ACHN (cell line): Measurements from ENCODE around the gene ARHGAP32.
"Not testable (repeated sequence)": the region's sequence is repeated elsewhere in the genome, so short reads cannot be mapped to it uniquely, and the experiment has no call there.

Source experiments
- DNase-seq: peaks from one replicate; pipeline ENCODE4 v3.0.0-alpha.2; 2015
- in situ Hi-C: cut with HindIII; loops from 2 replicates; pipeline ENCODE4 v1.10.0; 2017; ENCODE audit warnings: low sequenced_read_pairs, low pct_ligation_motif_present, low pct_unique_long_range_greater_than_20kb

Gene ARHGAP32

DNA sequence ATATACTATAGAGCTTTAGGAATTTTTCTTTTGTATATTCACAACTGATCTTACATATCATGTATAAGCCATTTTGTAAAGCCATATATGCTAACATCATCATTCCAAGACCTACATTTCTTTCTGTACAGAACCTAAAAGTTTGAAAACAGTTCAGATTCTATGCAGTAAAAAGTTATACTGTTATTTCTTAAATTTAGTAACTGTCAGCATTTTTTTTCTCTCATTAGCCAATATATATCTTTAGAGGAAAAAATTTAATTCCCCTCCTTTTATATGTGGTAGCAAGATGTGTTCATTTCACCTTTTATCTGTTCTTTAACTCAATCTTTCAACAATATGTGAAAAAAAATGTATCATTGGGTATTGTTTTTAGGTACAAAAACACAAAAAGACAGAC is 129.0 kb downstream of the ARHGAP32 start:
- in situ Hi-C loops = no loop called here
- DNase-seq = no peak

- in situ Hi-C loops = no loop called here
- peak; percentile 62 for DNase-seq
Measured at GRCh38 chr11:129061492-129062230, 130.5 kb downstream of the ARHGAP32 start.

DNA sequence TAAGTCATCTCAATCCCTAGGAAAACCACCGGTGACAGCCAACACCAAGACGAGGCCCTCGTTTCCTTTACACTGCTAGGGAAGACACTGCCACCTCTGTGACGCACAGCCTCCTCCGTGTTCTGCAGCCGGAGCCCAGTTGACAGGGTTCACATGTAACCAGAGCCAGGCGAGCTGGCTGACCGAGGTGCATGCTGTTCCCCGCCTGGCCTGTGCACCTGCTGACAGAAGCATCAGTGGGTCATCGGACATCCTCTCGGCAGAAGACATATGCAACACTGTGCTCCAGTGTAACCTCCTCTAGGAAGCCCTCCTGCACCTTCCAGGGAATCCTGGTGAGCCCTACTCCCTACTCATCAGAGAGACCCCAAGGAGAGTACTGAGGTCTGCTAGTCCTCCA is 135.2 kb downstream of the ARHGAP32 start:
- in situ Hi-C loops = no loop called here

DNA sequence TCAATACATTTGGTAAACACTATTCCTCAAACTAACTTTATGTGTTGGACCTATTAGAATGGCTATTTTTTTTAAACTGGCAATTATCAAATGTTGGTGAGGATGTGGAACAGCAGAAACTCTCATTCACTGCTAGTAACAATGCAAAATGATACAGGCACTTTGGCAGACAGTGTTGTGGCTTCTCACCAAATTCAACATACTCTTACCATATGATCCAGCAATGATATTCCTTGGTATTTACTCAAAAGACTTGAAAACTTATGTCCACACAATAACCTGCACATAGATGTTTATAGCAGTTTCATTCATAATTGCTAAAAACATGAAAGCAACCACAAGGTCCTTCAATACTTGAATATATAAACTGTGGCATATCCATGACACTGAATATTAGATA is 136.9 kb downstream of the ARHGAP32 start:
- DNase-seq = no peak
- in situ Hi-C loops = no loop called here

More for the DNA sequence above, 135.2 kb downstream of the ARHGAP32 start:
- DNase-seq = no peak

- in situ Hi-C loops = no loop called here
- DNase-seq = no peak
Measured at GRCh38 chr11:129048911-129049310, 143.2 kb downstream of the ARHGAP32 start.

DNA sequence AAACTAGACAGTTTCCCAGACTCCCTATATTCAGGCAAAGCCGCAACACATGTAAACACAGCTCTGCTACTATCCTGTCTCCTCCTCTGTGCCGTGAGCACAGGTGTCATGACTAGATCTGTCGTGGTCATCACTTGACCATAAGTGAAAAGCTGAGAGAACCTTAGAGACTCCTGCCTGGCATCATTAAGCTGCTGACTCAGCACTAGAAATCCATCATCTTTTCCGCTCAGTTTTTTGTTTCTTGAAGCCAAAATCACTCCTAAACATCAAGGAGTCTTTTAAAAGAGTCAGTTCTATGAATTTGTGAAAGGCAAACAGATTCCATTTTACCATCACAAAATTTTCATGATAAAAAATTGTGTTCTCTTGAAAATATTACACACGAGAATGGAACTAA is 147.0 kb downstream of the ARHGAP32 start:
- in situ Hi-C loops = no loop called here
- no peak for DNase-seq

DNA sequence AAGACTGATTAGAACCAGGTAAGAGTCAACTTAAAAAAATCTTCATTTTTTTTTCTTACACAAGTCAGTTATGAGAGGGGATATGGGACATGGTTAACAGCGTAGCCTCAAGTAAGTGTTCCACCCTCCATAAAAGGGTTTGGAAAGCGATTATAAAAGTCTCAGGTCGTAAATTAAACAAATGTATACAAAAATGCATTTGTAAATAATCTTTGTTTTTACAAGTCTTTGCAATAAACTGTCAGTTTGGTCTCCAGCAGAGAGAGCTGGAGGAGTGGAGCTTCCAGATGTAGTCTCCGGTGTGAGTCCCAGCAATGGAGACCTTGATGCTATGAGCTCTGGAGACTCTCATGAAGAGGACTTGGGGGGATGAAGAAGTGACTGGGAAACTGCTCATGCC is 149.6 kb downstream of the ARHGAP32 start:
- in situ Hi-C loops = no loop called here

GRCh38 chr11:129041611-129042018 is 150.5 kb downstream of the ARHGAP32 start:
- in situ Hi-C loops = no loop called here
- no peak for DNase-seq

More for the DNA sequence above, 149.6 kb downstream of the ARHGAP32 start:
- DNase-seq = no peak

DNA sequence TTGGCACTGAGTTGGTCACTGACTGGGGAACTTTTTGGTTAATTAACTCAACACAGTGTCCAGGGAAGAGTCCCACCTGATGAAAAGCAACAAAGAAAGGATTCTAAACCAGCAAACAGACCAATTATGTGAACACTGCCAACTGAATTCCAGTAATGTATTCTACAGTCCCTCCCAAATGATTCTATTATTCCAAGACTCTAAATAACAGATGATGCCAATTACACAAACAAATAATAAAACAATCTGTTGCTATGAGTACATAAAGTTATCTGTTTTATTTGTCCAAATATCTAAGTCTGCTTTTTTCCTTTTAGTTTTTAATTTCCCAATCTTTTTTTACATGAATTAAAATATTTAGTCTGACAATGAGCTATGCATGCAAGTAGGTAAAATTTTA is 151.2 kb downstream of the ARHGAP32 start:
- no peak for DNase-seq
- in situ Hi-C loops = no loop called here

- DNase-seq = no peak
- in situ Hi-C loops = no loop called here
Measured at GRCh38 chr11:129035244-129035643, 156.9 kb downstream of the ARHGAP32 start.

DNA sequence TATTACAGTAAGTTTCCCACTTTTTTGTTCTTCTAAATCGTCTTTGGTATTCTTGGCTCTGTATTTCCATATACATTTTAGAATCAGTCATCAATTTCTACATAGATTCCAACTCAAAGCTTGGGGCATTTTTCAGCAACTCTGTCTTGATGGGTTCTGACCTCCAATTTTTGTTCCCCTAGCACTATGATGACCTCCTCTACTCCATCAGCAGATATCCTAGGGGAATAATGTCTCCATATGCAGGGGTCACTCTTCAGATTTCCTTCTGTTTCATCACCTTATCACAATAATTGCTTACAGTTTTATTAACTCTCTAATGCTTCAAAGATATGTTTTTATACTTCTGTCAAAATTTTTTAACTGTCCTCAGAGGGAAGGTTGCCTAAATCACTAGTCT is 158.1 kb downstream of the ARHGAP32 start:
- no peak for DNase-seq
- in situ Hi-C loops = no loop called here

GRCh38 chr11:129023968-129024676 is 168.0 kb downstream of the ARHGAP32 start:
- no peak for DNase-seq
- in situ Hi-C loops = no loop called here

GRCh38 chr11:129021295-129021694 is 170.8 kb downstream of the ARHGAP32 start:
- DNase-seq = no peak
- in situ Hi-C loops = no loop called here

GRCh38 chr11:129018991-129019390 is 173.1 kb downstream of the ARHGAP32 start:
- DNase-seq = no peak
- in situ Hi-C loops = no loop called here

GRCh38 chr11:129018126-129018525 is 174.0 kb downstream of the ARHGAP32 start:
- no peak for DNase-seq
- in situ Hi-C loops = no loop called here

DNA sequence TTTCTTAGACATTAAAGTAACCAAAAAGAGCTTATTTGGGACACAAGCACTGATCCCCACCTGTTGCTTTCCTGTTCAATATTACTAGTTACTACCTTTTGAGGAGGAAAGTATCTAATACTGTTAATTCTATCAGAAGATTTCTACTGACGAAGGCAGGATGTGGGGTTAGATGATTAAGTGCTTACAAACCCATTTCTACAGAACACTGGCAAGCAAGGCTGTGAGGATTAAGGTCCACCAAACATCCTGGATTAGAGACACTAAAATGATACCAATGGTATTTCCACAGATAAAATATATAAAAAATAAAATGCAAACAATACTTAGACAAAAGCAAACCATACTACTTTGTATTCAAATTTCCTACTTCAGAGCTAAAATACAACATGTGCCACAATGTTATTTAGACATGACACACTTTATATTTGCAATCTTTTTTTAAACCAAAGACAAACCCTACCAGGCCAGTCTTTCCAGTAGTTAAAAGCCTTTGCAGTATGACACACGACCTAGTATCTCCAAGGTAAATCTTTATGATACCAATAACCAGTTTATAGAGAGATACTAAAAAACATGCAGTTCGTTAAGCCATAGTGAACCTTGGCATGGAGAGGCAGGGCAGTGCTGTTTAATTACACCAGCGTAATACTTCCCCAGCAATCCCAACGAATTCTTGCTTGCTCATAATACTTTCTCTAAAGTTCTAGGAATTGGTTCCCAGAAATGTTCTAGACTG is 178.2 kb downstream of the ARHGAP32 start:
- in situ Hi-C loops = no loop called here

DNA sequence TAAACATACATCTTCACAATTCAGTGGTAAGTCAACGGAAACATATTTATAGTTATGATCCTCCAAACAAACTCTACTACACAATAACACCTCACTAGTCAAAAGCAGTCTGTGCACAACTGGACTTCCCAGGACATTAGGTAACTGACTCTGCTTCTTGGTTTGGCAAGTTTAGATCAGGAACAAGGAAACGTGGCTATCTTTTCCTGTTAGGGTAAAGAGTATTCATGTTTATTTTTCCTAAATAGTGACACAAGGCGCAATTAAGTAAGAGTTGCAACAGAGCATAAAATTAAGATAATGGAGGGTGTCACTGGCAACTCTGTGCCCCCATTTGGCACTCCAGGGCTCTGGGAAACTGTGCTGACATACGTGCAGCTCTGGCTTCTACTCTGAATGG is 179.2 kb downstream of the ARHGAP32 start:
- in situ Hi-C loops = no loop called here
- DNase-seq = no peak

More for the DNA sequence above, 178.2 kb downstream of the ARHGAP32 start:
- DNase-seq = no peak

DNA sequence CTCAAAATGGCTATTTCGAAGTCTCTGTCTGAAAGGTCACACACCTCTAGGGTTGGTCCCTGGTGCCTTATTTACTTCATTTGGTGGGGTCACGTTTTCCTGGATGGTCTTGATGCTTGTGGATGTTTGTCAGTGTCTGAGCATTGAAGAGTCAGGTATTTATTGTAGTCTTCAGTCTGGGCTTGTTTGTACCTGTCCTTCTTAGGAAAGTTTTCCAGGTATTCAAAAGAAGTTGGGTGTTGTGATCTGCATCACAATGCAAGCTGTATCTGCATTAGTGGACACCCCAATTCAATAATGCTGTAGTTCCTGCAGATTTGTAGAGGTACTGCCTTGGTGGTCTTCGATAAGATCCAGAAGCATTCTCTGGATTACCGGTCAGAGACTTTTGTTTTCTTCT is 186.0 kb downstream of the ARHGAP32 start:
- no peak for DNase-seq
- in situ Hi-C loops = no loop called here

DNA sequence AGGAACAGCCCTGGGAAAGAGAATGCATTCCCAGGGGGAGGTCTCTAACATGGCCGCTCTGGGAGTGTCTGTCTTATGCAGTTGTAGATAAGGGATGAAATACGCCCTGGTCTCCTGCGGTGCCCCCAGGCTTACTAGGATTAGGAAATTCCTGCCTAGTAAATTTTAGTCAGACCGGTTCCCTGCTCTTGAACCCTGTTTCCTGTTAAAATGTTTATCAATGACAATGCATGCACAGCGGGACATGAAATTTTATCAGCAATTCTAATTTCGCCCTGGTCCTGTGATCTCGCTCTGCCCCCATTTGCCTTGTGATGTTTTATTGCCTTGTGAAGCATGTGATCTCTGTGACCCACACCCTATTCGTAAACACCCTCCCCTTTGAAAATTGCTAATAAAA is 193.0 kb downstream of the ARHGAP32 start:
- in situ Hi-C loops, DNase-seq: not testable (repeated sequence)
